GM12865 (cell line): Measurements from ENCODE around the gene ZNF774.
"Not testable (repeated sequence)": the region's sequence is repeated elsewhere in the genome, so short reads cannot be mapped to it uniquely, and the experiment has no call there.

Experiments
- DNase-seq: peaks from one replicate; pipeline ENCODE4 v3.0.0; 2010; ENCODE audit warnings: low read depth
- H3K4me3 ChIP-seq: 2 replicates; pipeline ENCODE4 v1.5.1; 2011; ENCODE audit warnings: mild to moderate bottlenecking, low read depth, low read length, control low read depth
- CTCF ChIP-seq: IDR thresholded peaks from 2 replicates; pipeline ENCODE4 v1.5.1; 2011; ENCODE audit warnings: low read length, control low read depth, low read depth, inconsistent platforms; ENCODE audit not compliant: insufficient read depth; ENCODE audit errors: missing control alignments

Gene ZNF774

GRCh38 chr15:90352107-90352893 lies at the start of gene ZNF774:
TSS of gene ZNF774 (plus strand) at chr15:90352284. CDS start at chr15:90354661, 2,377 bp downstream.
- DNase-seq: peak; percentile 97
- no peak for TF ChIP-seq CTCF
- peak within 1 kb of the TSS; percentile 95 for H3K4me3 ChIP-seq

GRCh38 chr15:90305355-90305754 lies 46.7 kb upstream of the ZNF774 start:
- H3K4me3 ChIP-seq, DNase-seq: not testable (repeated sequence)

DNA sequence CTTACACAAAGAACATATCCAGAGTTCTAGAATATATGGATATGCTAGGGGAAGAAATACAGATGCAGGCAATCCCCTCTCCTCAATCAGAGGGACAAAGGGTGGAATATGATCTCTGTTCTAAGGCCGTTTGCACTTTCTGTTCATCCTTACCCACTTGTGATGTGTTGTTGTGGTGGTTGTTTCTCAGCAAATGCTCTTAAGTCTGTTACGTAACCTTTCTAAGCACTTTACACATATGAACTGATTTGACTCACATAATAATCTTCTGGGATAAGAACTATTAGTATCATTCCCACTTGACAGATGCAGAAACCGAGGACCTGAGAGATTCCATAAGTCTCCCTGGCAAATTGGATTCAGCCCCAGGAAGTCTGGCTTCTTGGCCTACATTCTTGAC lies 46.2 kb upstream of the ZNF774 start:
- TF ChIP-seq CTCF: no peak
- no peak overlapping the region for H3K4me3 ChIP-seq

GRCh38 chr15:90306560-90306959 lies 45.5 kb upstream of the ZNF774 start:
- TF ChIP-seq CTCF: no peak
- DNase-seq: peak; percentile 71
- H3K4me3 ChIP-seq: peak overlapping the region; percentile 19; the same call in 1 of the 2 replicates

More for the DNA sequence above, 46.2 kb upstream of the ZNF774 start:
- DNase-seq: no peak

DNA sequence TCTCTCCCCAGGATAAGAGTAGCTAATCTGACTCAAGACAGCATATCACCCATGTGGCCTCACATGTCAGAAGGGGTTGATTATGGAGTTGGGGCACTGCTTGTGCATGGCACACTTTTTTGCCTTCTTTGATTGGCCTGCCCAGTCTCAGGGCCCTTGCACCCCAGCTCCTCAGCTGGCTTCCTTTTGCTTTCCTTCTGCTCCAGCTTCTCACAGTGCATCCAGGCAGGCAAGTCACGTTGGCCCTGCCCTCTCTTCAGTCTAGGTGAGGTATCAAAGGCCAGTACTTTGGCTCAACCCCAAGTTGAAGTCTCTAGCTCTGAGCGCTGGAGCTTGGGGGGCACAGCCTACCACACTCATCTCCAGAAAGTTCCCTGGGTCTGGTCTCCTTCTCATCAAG lies 44.4 kb upstream of the ZNF774 start:
- DNase-seq: no peak
- TF ChIP-seq CTCF: no peak
- no peak overlapping the region for H3K4me3 ChIP-seq

DNA sequence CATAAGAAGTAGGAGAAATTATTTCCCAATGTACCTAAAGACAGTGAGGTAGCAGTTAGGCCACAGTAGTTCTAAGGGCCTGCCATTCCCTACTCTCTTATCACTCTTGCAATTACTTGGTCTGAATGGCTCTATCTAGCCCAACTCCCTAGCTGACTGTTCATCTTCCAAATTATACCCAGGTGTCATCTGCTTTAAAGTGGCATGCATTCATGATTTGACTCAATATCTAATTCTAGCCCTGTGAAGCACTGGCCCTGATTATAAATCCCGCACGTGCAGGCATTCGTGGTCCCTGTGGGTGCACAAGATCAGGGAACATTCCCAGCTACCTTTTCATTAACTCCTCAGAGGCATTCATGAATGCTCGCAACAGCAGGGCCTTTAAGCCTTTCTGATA lies 43.1 kb upstream of the ZNF774 start:
- H3K4me3 ChIP-seq: no peak overlapping the region
- DNase-seq: no peak
- TF ChIP-seq CTCF: no peak

- H3K4me3 ChIP-seq: no peak overlapping the region
- no peak for TF ChIP-seq CTCF
- DNase-seq: no peak
These were observed 36.7 kb upstream of the ZNF774 start for GRCh38 chr15:90315278-90315982.
